Fibroblast of skin of scalp (primary cell): ENCODE results near the gene CKS1B. TPM values are rescaled to one million over a fixed set of nuclear protein-coding genes. Genes with fewer than 3 reads are reported as not detected.

ENCODE experiments used
- DNase-seq: peaks from one replicate; pipeline ENCODE4 v3.0.0-alpha.2; 2013
- polyA plus RNA-seq, 2 experiments: library from polyadenylated mRNA; unstranded; fragments of 120-200 nt; gene quantifications; one replicate each; pipeline ENCODE4 v1.2.1, GENCODE V29; 2013; ENCODE audit not compliant: insufficient read length in 2 of 2

Gene CKS1B
- polyA plus RNA-seq (2013, experiment 1 of 2; ENCODE audit: insufficient read length): 68.6 TPM
- 66.2 TPM for polyA plus RNA-seq (2013, experiment 2 of 2; ENCODE audit: insufficient read length)

DNA sequence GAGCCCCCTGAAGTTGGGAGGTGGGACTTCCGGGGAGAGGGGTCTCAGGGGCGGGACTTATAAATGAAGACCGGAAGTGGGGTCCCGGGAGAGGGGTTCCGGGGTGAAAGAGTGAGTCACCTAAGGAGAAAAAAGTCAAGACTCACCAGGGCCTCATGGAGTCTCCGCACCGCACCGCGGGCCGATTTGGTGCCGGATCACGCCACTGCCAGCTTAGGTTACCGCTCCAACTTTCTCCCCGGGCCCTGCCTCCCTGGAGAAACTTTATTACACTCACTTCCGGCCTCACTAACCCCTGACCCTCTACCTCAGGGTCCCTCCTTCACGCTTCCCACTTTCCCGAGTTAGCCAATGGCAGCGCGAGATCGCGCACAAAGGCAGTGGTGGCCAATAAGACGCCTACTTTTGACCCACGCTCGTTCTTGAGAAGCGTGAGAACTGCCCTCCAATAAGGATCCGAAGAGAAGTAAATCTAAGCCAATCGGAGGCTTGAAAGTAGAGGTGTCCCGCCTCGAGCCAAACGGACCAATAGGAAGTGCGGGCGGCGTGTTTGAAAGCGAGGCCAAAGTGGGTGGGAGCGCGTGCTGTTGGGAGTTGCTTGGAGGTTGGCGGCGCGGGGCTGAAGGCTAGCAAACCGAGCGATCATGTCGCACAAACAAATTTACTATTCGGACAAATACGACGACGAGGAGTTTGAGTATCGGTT is at the start of gene CKS1B:
Gene CKS1B (plus strand): TSS at position 580 of the 706 bp plus-strand sequence. CDS start 65 bp downstream, at position 645.
- peak; percentile 100 for DNase-seq

GRCh38 chr1:154925335-154926170 is 48.9 kb upstream of the CKS1B start:
- no peak for DNase-seq

- DNase-seq: no peak
These were observed 48.3 kb upstream of the CKS1B start for GRCh38 chr1:154926201-154926600.

DNA sequence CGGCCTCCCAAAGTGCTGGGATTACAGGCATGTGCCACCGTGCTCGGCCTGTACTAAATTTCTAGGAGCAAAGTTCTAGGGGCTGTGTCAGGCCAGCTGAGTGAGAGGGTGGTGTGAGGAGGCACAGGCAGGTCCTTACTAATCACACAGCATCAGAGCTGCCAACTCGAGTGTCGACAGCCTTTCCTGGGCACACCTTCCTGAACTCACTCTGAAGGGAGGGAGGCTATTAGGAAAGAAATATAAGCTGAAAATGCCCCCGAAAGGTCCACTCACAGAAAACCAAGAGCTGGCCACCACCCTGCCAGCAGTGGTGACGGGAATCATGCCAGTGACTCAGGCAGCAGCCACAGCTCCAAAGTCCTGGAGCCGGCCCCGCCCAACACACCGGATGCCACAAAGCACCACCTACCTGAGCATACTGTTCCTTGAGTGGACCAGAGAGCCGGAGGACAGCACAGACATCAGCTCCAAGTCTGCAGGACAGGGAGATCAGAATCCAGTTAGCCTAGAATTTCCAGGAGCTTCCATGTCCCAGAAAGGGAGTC is 42.5 kb upstream of the CKS1B start:
- no peak for DNase-seq

DNA sequence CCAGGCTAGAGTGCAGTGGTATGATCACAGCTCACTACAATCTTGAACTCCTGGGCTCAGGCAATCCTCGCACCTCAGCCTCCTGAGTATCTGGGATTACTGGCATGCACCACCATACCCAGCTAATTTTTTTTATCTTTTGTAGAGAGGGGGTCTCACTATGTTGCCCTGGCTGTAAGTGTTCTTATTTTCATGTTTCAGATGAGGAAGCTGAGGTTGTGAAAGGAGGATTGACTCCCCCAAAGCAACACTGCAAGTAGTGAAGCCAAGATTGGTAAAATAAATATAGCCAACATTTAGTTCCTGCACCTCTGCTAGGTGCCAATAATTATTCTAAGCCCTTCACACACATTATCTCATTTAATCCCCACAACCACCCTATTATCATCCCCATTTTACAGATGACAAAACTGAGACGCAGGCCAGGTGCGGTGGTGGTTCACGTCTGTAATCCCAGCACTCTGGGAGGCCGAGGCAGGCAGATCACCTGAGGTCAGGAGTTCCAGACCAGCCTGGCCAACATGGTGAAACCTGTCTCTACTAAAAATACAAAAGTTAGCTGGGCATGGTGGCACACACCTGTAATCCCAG is 40.0 kb upstream of the CKS1B start:
- no peak for DNase-seq

- no peak for DNase-seq
These were observed 38.5 kb upstream of the CKS1B start for GRCh38 chr1:154935749-154936554.

DNA sequence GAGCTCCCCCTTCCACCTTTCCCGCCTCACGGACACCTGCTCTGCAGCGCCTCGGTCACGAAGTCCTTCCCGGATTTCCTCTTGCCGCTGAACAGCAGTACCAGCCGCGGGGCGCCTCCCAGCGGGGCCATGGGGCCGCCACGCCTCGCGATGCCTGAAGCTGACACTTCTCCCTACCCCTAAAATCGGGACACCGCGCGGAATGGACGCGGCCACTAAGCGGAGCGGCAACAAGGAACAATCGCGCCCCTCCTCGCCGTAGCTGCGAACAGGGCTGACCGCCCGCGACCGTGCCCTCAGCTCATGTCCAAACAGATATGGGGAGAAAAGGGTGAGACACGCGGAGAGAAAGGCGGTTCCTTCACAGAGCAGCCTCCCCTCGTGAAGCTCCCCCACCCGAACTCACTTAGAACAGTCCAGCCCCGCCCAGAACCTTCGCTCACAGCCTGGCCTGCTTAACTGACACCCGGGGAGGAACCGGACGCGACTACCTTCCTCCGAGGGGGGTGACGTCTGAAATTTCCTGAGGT is 37.9 kb upstream of the CKS1B start, which contains the start of gene PMVK:
Gene PMVK (minus strand): TSS at position 165 of the 530 bp plus-strand sequence. CDS start 34 bp downstream, at position 131.
- peak; percentile 97 for DNase-seq

DNA sequence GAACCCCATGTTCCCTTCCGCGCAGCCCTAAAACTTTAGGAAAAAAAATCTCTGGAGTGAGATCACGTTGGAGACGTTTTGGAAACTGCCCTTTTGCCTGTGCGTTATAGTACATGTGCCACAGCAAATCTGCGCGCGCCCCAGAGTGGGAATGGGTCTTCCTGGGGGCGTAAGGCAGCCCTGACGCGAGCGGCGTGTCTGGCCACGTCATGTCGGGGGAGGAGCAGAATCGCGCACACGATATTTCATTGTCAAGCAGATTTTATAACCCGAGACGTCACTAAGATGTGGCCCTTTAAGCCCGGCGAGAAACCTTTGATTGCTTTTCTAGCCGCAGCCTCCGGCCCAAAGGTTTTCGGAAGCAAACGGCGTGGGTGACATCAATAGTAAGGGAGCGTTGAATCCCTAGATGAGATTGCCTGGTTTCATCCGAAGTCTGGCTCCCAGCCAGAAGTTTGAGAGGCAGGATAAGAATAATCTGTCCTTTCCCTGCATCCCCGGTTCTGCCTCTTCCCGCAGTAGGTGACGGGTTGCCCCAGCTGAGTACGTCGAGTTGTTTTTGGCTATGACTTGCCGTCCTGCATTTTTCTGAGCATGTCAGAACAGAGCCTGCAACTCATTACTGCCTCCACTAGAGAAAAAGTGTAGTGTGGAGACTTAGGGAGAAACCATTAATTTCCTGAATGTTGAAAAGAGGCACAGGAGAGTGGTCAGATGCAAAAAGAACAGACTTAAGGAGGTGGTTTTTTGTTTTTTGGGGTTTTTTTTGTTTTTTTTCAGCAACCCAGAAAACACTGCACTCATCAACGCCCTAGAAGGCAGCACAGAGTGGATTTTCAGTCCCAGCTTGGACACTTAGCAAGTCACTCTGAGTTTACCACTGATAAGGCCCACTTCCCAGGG is 37.1 kb upstream of the CKS1B start:
- peak; percentile 95 for DNase-seq

DNA sequence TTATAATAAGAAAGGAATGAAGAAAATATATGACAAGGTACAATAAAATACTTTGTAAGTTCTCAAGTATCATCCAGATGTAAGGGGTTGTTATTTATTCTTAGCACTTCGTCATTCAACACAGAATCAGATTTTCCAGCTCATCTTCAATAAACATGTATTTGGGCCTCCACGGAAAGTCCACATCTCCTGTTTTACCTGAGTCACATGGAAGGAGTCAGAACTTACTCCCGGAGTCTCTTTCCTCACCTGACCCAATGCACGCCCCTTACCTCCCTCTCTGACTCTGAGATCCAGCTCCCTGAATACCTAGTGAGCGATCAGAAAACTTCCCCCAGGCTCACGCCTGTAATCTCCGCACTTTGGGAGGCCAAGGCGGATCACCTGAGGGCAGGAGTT is 36.5 kb upstream of the CKS1B start:
- no peak for DNase-seq

GRCh38 chr1:154938604-154939399 is 35.7 kb upstream of the CKS1B start:
- no peak for DNase-seq

DNA sequence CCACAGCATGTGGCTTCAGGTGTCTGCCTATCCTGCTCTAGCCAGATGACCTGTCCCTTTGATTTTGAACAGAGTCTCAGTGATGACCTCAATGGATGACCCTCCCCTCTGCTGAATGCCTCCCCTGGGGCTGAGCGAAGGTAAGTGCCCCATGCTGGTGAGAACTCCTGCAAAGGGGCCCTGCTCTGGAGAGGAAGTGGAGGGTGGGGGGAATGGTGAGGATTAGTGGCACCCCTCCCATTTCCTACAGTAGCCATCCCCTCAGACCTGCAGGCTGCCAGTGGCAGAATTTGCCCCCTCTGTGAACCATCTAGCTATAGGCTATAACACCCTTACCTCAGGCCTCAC is 34.3 kb upstream of the CKS1B start:
- no peak for DNase-seq

- DNase-seq: no peak
These were observed 33.8 kb upstream of the CKS1B start for GRCh38 chr1:154940651-154941194.

- DNase-seq: no peak
These were observed 33.0 kb upstream of the CKS1B start for GRCh38 chr1:154941333-154942013.

DNA sequence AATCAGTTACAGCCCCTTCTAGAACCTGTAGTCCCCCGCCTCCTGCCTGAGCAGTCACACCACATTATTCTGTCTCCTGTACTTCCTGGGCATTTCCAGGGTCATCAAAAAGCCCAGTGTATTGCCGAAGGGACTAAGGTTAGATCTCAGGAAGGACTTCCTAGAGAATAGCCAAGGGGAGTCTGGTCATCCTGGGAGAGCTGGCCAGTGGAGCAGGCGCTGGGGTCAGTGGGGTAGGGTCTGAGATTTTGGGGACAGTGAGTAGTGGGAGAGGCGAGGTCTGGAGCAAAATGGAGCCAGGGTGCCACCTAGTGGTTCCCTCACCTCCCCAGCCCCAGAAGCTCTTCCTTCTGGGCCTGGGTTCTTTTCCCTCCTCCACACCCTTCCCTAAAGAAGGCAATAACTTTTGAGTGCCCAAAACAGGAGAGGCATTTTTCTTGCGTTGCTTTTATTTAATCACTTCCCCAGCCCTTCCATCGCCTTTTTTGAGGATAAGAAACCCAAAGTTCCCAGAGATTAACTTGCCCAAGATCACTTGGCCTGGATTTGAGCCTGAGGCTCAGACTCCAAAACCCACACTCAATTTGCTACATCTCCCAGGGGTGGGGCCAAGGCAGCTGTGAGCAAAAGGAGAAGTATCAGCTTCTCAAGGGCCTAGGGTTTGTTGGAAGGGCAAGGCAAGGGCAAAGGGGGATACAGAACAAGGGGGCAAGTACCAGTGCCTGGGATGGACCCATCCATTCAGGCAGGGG is 30.7 kb upstream of the CKS1B start:
- peak; percentile 28 for DNase-seq

- no peak for DNase-seq
These were observed 29.9 kb upstream of the CKS1B start for GRCh38 chr1:154944401-154945159.

DNA sequence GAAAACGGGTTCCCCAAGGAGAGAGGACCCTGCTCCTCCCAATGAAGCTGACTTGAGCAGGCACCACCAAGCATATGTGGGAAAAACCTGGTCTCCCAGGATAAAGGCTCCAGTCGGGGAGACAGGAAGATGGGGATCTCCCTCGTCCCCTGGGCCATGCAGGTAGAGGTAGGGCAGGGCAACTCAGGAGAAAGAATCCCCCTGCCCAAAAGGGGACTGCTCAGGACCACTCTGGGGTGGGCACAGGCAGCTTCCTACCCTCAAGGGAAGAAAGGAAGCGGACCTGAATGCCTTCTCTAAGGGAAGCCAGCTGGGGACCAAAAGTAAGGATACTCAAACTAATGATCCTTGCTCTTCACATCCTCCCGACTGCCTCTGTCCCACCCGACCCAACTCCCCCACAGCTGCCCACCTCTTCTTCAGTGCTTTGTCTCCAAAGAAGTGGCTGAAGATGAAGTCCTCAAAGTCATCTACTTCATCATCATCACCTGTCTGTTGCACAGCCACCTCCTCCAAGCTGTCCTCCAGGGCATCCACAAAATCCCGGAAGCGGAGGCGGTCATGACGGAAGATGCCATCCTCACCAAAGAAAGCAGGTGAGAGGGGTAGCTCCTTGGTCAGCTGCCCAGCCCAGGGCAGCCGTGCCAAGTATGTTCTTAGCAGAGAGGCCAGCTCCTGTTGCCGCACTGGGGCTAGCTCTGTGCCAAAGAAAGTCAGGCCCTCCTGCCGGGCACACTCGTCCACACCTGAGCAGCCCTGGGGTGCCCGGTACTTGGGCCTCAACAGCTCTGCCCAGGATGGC is 29.1 kb upstream of the CKS1B start:
- no peak for DNase-seq
